ENCODE data around the gene FAM107A. TPM values are rescaled to one million over a fixed set of nuclear protein-coding genes. Genes with fewer than 3 reads are reported as not detected.

FAM107A gene
- total RNA-seq, 1 donor from 2014 or later, result not detected

GRCh38 chr3:58573640-58574039, 3.6 kb downstream of the FAM107A start:
- Mint-ChIP-seq H3K27ac (ENCODE audit: unreplicated experiment) (no peak overlapping the region), H3K4me1 (ENCODE audit: low read depth, unreplicated experiment) (no peaks in the 10 kb centered on the region), H3K36me3 (ENCODE audit: unreplicated experiment) (peaks cover 4% of the 10 kb centered on the region)

GRCh38 chr3:58572634-58573230, 4.5 kb downstream of the FAM107A start:
- Mint-ChIP-seq H3K4me1 (ENCODE audit: low read depth, unreplicated experiment) (no peaks in the 10 kb centered on the region), H3K9me3 (ENCODE audit: unreplicated experiment) (peaks cover 5% of the 10 kb centered on the region), H3K27me3 (ENCODE audit: unreplicated experiment) (no peaks in the 10 kb centered on the region), H3K27ac (ENCODE audit: unreplicated experiment) (no peak overlapping the region), H3K36me3 (ENCODE audit: unreplicated experiment) (peaks cover 4% of the 10 kb centered on the region), H3K4me3 (ENCODE audit: unreplicated experiment) (no peak overlapping the region)
- no peak for TF ChIP-seq CTCF (IDR thresholded peaks at IDR 0.05; ENCODE audit: partially characterized antibody, unreplicated experiment)
- no peak for DNase-seq

More at GRCh38 chr3:58573640-58574039, 3.6 kb downstream of the FAM107A start:
- Mint-ChIP-seq H3K4me3 (ENCODE audit: unreplicated experiment) (no peak overlapping the region), H3K9me3 (ENCODE audit: unreplicated experiment) (peaks cover 5% of the 10 kb centered on the region), H3K27me3 (ENCODE audit: unreplicated experiment) (no peaks in the 10 kb centered on the region)
- DNase-seq, result no peak
- TF ChIP-seq CTCF (IDR thresholded peaks at IDR 0.05; ENCODE audit: partially characterized antibody, unreplicated experiment), result no peak

GRCh38 chr3:58572013-58572633, 5.1 kb downstream of the FAM107A start:
- no peak overlapping the region for H3K4me3 Mint-ChIP-seq (ENCODE audit: unreplicated experiment)
- peaks cover 4% of the 10 kb centered on the region for H3K36me3 Mint-ChIP-seq (ENCODE audit: unreplicated experiment)
- H3K27me3 Mint-ChIP-seq (ENCODE audit: unreplicated experiment), result no peaks in the 10 kb centered on the region
- DNase-seq, result no peak
- no peak overlapping the region for H3K27ac Mint-ChIP-seq (ENCODE audit: unreplicated experiment)
- TF ChIP-seq CTCF (IDR thresholded peaks at IDR 0.05; ENCODE audit: partially characterized antibody, unreplicated experiment), result no peak
- no peaks in the 10 kb centered on the region for H3K4me1 Mint-ChIP-seq (ENCODE audit: low read depth, unreplicated experiment)
- H3K9me3 Mint-ChIP-seq (ENCODE audit: unreplicated experiment), result peaks cover 5% of the 10 kb centered on the region

GRCh38 chr3:58570851-58571250, 6.3 kb downstream of the FAM107A start:
- no peak for DNase-seq
- Mint-ChIP-seq H3K4me3 (ENCODE audit: unreplicated experiment) (no peak overlapping the region), H3K36me3 (ENCODE audit: unreplicated experiment) (peaks cover 4% of the 10 kb centered on the region), H3K27ac (ENCODE audit: unreplicated experiment) (no peak overlapping the region), H3K9me3 (ENCODE audit: unreplicated experiment) (peaks cover 5% of the 10 kb centered on the region), H3K27me3 (ENCODE audit: unreplicated experiment) (no peaks in the 10 kb centered on the region), H3K4me1 (ENCODE audit: low read depth, unreplicated experiment) (no peaks in the 10 kb centered on the region)
- TF ChIP-seq CTCF (IDR thresholded peaks at IDR 0.05; ENCODE audit: partially characterized antibody, unreplicated experiment), result no peak

- Mint-ChIP-seq H3K36me3 (ENCODE audit: unreplicated experiment) (peaks cover 4% of the 10 kb centered on the region), H3K4me1 (ENCODE audit: low read depth, unreplicated experiment) (no peaks in the 10 kb centered on the region), H3K27ac (ENCODE audit: unreplicated experiment) (no peak overlapping the region), H3K27me3 (ENCODE audit: unreplicated experiment) (no peaks in the 10 kb centered on the region), H3K4me3 (ENCODE audit: unreplicated experiment) (no peak overlapping the region), H3K9me3 (ENCODE audit: unreplicated experiment) (peaks cover 6% of the 10 kb centered on the region)
- DNase-seq, result no peak
- no peak for TF ChIP-seq CTCF (IDR thresholded peaks at IDR 0.05; ENCODE audit: partially characterized antibody, unreplicated experiment)
Observed at GRCh38 chr3:58569287-58570001, 7.7 kb downstream of the FAM107A start.
